HG03354 (cell line): ENCODE measurements around the gene AAMP.
"Not testable (repeated sequence)": the region's sequence is repeated elsewhere in the genome, so short reads cannot be mapped to it uniquely, and the experiment has no call there.

ENCODE experiments used
- ATAC-seq: cut with Tn5 transposase; IDR thresholded peaks from one replicate; pipeline ENCODE4 v1.9.1; 2021; ENCODE audit warnings: mild to moderate bottlenecking; ENCODE audit not compliant: unreplicated experiment, poor library complexity, severe bottlenecking

AAMP gene

GRCh38 chr2:218276986-218277755, 7.2 kb upstream of the AAMP start:
- ATAC-seq, result no peak

- no peak for ATAC-seq
Observed at GRCh38 chr2:218275371-218276072, 5.6 kb upstream of the AAMP start.

DNA sequence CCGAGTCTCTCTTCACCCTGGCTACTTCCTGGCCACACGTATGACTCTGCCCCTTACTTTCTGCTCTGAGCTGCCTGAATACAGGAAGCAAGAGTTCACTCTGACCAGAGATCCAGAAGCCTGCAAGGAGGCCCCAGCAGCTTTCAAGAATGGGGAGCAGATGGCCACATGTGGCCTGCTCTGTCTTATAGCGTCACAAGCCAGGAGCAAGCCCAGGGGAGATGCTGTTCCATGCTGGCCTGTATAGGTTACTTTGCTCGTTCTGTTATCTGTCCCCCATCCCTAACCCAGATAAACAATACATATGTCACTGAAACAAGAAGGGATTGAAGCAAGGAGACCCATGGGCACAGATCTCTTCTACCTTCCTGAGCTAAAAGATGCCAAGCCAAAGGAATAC, 4.6 kb upstream of the AAMP start:
- ATAC-seq, result no peak

DNA sequence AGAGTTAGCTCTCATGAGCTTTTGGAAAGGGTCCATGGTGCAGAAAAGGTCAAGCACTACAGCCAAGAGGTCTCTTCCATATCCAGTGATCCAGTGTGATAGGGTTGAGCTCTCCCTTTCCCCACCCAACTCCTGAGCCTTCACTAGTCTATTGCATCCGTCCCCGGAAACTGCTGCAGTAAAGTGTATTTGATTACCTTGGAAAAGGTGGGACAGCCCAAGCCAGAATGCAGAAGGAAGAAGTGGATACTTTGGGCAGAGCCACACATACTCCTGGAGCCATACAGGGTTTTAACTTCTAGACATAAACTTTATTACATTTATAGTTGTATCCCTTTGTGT, 3.9 kb upstream of the AAMP start:
- ATAC-seq, result no peak

GRCh38 chr2:218273214-218273907, 3.4 kb upstream of the AAMP start:
- not testable (repeated sequence) for ATAC-seq

GRCh38 chr2:218272531-218273212, 2.7 kb upstream of the AAMP start:
- peak; percentile 31 for ATAC-seq

- no peak for ATAC-seq
Observed at GRCh38 chr2:218271865-218272530, 2.1 kb upstream of the AAMP start.

DNA sequence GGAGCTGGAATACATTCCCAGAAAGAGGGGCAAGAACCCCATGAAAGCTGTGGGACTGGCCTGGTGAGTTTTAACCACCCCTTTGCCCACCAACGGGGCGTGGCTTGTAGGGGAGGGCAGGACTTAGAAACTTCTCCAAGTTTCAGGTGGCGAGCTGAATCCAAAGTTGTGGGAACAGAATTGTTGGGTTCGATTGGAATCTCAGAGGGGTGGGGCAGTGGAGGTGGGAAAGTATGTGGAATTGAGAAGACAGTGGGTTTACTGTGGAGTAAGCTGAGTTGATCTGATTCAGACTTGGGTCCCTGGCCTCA, 1.5 kb upstream of the AAMP start:
- no peak for ATAC-seq

GRCh38 chr2:218270721-218271486, 967 bp upstream of the AAMP start:
- no peak for ATAC-seq

GRCh38 chr2:218267259-218267658, 2.7 kb downstream of the AAMP start:
- no peak for ATAC-seq

GRCh38 chr2:218266316-218266979, 3.5 kb downstream of the AAMP start:
- no peak for ATAC-seq

DNA sequence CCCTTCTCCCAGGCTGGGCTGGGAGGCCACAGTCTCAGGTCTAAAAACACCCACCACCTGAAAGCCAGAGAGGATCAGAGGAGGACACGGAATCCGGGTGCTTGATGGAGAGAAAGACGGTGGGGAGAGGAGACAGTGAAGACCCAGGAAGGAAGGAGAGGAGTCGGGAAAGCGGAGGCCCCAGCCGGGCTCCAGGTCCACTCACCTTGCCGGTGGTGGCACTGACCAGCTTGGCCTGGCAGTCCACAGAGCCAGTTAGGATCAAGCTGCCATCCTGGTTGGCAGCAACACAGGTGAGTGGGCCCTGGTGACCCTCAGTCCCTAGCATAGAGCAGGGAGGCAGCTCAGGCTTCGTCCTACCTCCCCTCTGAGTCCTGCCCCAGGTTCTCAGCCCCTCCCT, 4.3 kb downstream of the AAMP start:
- no peak for ATAC-seq

- no peak for ATAC-seq
Observed at GRCh38 chr2:218264773-218265561, 5.0 kb downstream of the AAMP start.

- ATAC-seq, result no peak
Observed at GRCh38 chr2:218263817-218264641, 5.9 kb downstream of the AAMP start.

DNA sequence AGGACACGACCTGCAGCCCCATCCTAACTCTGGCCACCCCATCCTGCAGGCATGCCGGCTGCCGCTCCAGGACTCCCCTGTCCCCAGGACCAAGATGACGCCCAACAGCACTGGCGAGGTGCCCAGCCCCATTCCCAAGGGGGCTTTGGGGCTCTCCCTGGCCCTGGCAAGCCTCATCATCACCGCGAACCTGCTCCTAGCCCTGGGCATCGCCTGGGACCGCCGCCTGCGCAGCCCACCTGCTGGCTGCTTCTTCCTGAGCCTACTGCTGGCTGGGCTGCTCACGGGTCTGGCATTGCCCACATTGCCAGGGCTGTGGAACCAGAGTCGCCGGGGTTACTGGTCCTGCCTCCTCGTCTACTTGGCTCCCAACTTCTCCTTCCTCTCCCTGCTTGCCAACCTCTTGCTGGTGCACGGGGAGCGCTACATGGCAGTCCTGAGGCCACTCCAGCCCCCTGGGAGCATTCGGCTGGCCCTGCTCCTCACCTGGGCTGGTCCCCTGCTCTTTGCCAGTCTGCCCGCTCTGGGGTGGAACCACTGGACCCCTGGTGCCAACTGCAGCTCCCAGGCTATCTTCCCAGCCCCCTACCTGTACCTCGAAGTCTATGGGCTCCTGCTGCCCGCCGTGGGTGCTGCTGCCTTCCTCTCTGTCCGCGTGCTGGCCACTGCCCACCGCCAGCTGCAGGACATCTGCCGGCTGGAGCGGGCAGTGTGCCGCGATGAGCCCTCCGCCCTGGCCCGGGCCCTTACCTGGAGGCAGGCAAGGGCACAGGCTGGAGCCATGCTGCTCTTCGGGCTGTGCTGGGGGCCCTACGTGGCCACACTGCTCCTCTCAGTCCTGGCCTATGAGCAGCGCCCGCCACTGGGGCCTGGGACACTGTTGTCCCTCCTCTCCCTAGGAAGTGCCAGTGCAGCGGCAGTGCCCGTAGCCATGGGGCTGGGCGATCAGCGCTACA, 7.0 kb downstream of the AAMP start:
- no peak for ATAC-seq

- no peak for ATAC-seq
Observed at GRCh38 chr2:218262237-218262600, 7.7 kb downstream of the AAMP start.
